Occipital lobe (tissue), 2 donors: ENCODE measurements around the gene ZBTB45. TPM values are rescaled to one million over a fixed set of nuclear protein-coding genes. Genes with fewer than 3 reads are reported as not detected.
"Not testable (repeated sequence)": the region's sequence is repeated elsewhere in the genome, so short reads cannot be mapped to it uniquely, and the experiment has no call there.

ENCODE experiments used
- DNase-seq: peaks from one replicate; lab custom pipeline; 2025; lab: John Stamatoyannopoulos, UW
- total RNA-seq: library from RNA; depleted of rRNA; stranded (reverse); fragments of >200 nt; gene quantifications from one replicate; pipeline ENCODE4 v1.2.3, GENCODE V29; 2014

The ZBTB45 gene
- total RNA-seq, 1 donor from 2014 or later: 5.0 TPM

GRCh38 chr19:58554494-58555368 is 35.1 kb upstream of the ZBTB45 start, which contains the start of gene CHMP2A:
Gene CHMP2A, minus strand, starts transcription at chr19:58555105. Its CDS starts 893 bp downstream, at chr19:58554212.
- no peak for DNase-seq

- no peak for DNase-seq
These were observed 34.3 kb upstream of the ZBTB45 start for GRCh38 chr19:58553799-58554493.

GRCh38 chr19:58552655-58553054 is 33.0 kb upstream of the ZBTB45 start:
- DNase-seq: no peak

- no peak for DNase-seq
These were observed 32.2 kb upstream of the ZBTB45 start for GRCh38 chr19:58551577-58552471.

- no peak for DNase-seq
These were observed 31.5 kb upstream of the ZBTB45 start for GRCh38 chr19:58551123-58551497.

- no peak for DNase-seq
These were observed 30.9 kb upstream of the ZBTB45 start for GRCh38 chr19:58550362-58551122.

GRCh38 chr19:58549664-58550361 is 30.2 kb upstream of the ZBTB45 start:
- no peak for DNase-seq

- DNase-seq: no peak
These were observed 29.5 kb upstream of the ZBTB45 start for GRCh38 chr19:58548859-58549663.

GRCh38 chr19:58547323-58548312 is 28.0 kb upstream of the ZBTB45 start:
- no peak for DNase-seq

GRCh38 chr19:58546019-58546530 is 26.5 kb upstream of the ZBTB45 start:
- no peak for DNase-seq

- DNase-seq: no peak
These were observed 25.8 kb upstream of the ZBTB45 start for GRCh38 chr19:58545286-58546018.

GRCh38 chr19:58544591-58545285 is 25.1 kb upstream of the ZBTB45 start:
- DNase-seq: no peak

GRCh38 chr19:58543826-58544590 is 24.4 kb upstream of the ZBTB45 start, which contains the start of gene TRIM28:
Gene TRIM28, plus strand, starts transcription at chr19:58544064. Its CDS starts 694 bp downstream, at chr19:58544758.
- DNase-seq: no peak

GRCh38 chr19:58542641-58543372 is 23.2 kb upstream of the ZBTB45 start:
- not testable (repeated sequence) for DNase-seq

GRCh38 chr19:58539169-58539559 is 19.6 kb upstream of the ZBTB45 start:
- DNase-seq: not testable (repeated sequence)
